UCSD-AML1 (cell line): ENCODE data around the gene PODXL.

Experiments used
- DNase-seq: peaks from one replicate; lab custom pipeline; 2025; ENCODE audit not compliant: unreplicated experiment; lab: John Stamatoyannopoulos, UW

The PODXL gene

GRCh38 chr7:131455001-131455400 lies 101.4 kb downstream of the PODXL start:
- no peak for DNase-seq

- DNase-seq, result no peak
These were observed 101.9 kb downstream of the PODXL start for GRCh38 chr7:131454498-131454897.
